ENCODE data around the gene NACAD. TPM values are rescaled to one million over a fixed set of nuclear protein-coding genes. Genes with fewer than 3 reads are reported as not detected.
A peak's percentile ranks its signal among the peaks of the same experiment; 100 is the strongest.

NACAD gene
- total RNA-seq, 1 experiment from 2014 or later = 1.0 TPM

DNA sequence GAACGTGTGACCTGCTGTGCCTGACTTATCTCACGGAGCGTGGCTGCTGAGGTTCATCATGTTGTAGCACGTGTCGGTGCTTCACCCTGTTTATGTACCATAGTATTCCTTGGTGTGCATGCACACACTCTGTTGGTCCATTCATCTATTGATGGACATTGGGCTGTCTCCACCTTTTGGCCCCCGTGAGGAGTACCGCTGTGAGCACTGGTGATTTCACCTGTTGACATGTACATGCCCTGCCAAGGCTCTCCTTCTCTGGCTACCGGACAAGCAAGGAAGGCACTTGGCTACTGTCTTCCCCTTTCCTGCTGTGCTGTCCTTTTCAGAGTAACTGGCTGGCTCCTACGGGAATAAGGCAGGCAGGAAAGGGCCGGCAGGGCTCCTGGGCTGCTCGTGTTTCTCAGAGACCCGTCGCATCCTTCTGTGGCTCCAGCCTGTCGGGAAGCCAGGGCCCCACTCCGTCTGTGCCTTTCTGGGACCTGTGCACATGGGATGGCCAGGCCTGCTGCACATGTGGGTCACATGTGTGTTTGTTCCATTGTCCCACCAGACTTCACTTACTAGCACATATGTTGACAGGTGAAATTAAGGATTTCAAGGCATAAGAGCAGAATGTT, 40.5 kb upstream of the NACAD start:
- Histone ChIP-seq H3K9me3 (no peaks in the 10 kb centered on the region), H3K27me3 (replicated peaks; ENCODE audit: control insufficient read depth, insufficient read depth, low read length) (no peaks in the 10 kb centered on the region), H3K36me3 (ENCODE audit: control insufficient read depth, insufficient read depth, low read length) (no peaks in the 10 kb centered on the region), H3K4me3 (ENCODE audit: low read depth, low read length) (no peak overlapping the region), H3K4me1 (no peaks in the 10 kb centered on the region)
- intact Hi-C loops (cut with micrococcal nuclease; ENCODE audit: unreplicated experiment) = no loop called here
- H3K27me3 Mint-ChIP-seq (ENCODE audit: insufficient read depth, unreplicated experiment) = peaks cover 12% of the 10 kb centered on the region
- BruUV-seq (replicated peaks) = no TSS peak
- peak in 1 of 2 experiments; percentile 18 for DNase-seq
- no peaks in the 10 kb centered on the region for H3K36me3 Mint-ChIP-seq (ENCODE audit: insufficient read depth, unreplicated experiment)
- POLR2A ChIA-PET = no interaction called here
- TF ChIP-seq, protein P1, sequence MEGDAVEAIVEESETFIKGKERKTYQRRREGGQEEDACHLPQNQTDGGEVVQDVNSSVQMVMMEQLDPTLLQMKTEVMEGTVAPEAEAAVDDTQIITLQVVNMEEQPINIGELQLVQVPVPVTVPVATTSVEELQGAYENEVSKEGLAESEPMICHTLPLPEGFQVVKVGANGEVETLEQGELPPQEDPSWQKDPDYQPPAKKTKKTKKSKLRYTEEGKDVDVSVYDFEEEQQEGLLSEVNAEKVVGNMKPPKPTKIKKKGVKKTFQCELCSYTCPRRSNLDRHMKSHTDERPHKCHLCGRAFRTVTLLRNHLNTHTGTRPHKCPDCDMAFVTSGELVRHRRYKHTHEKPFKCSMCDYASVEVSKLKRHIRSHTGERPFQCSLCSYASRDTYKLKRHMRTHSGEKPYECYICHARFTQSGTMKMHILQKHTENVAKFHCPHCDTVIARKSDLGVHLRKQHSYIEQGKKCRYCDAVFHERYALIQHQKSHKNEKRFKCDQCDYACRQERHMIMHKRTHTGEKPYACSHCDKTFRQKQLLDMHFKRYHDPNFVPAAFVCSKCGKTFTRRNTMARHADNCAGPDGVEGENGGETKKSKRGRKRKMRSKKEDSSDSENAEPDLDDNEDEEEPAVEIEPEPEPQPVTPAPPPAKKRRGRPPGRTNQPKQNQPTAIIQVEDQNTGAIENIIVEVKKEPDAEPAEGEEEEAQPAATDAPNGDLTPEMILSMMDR (IDR thresholded peaks at IDR 0.05; ENCODE audit: insufficient read depth in 1 of 2, low read depth in 1 of 2, low read length in 1 of 2, severe bottlenecking in 1 of 2, unreplicated experiment in 1 of 2) = no peak
- no peaks in the 10 kb centered on the region for H3K4me1 Mint-ChIP-seq (ENCODE audit: low read depth, unreplicated experiment)
- H3K9me3 Mint-ChIP-seq (ENCODE audit: unreplicated experiment) = no peaks in the 10 kb centered on the region
- CTCF ChIA-PET = no interaction called here
- no peak overlapping the region for H3K4me3 Mint-ChIP-seq (ENCODE audit: unreplicated experiment)
- no peak overlapping the region for H3K27ac Mint-ChIP-seq (ENCODE audit: unreplicated experiment)

DNA sequence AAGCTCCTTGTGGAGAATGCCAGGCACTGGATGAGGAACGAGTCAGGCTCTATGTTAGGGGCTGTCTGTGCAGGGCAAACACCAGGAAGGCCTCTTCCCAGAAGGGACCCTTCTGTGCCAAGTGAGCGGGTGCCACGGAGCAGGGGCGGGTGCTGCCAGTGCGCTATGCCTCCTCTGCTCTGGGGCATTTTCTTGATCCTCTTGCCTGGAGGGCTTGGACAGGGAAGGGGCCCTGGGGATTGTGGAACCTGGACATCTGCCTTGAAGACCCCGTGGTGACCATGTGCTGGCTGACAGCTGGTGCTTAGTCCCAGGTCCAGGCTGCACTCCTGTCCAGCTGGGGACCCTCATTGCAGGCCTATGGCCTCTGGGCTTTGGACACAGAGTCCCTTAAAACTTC, 38.2 kb upstream of the NACAD start:
- no peaks in the 10 kb centered on the region for H3K4me1 Mint-ChIP-seq (ENCODE audit: low read depth, unreplicated experiment)
- peaks cover 9% of the 10 kb centered on the region for H3K27me3 Mint-ChIP-seq (ENCODE audit: insufficient read depth, unreplicated experiment)
- ChIA-PET POLR2A (no interaction called here), CTCF (no interaction called here)
- no peak for DNase-seq
- TF ChIP-seq, protein P1 (IDR thresholded peaks at IDR 0.05; ENCODE audit: insufficient read depth in 1 of 2, low read depth in 1 of 2, low read length in 1 of 2, severe bottlenecking in 1 of 2, unreplicated experiment in 1 of 2) = no peak
- H3K4me3 ChIP-seq (ENCODE audit: low read depth, low read length) = no peak overlapping the region
- intact Hi-C loops (cut with micrococcal nuclease; ENCODE audit: unreplicated experiment) = no loop called here
- H3K27me3 ChIP-seq (replicated peaks; ENCODE audit: control insufficient read depth, insufficient read depth, low read length) = no peaks in the 10 kb centered on the region
- H3K9me3 Mint-ChIP-seq (ENCODE audit: unreplicated experiment) = no peaks in the 10 kb centered on the region
- H3K4me1 ChIP-seq = no peaks in the 10 kb centered on the region
- no peak overlapping the region for H3K4me3 Mint-ChIP-seq (ENCODE audit: unreplicated experiment)
- no peaks in the 10 kb centered on the region for H3K36me3 Mint-ChIP-seq (ENCODE audit: insufficient read depth, unreplicated experiment)
- H3K36me3 ChIP-seq (ENCODE audit: control insufficient read depth, insufficient read depth, low read length) = no peaks in the 10 kb centered on the region
- no TSS peak for BruUV-seq (replicated peaks)
- H3K9me3 ChIP-seq = no peaks in the 10 kb centered on the region
- no peak overlapping the region for H3K27ac Mint-ChIP-seq (ENCODE audit: unreplicated experiment)

DNA sequence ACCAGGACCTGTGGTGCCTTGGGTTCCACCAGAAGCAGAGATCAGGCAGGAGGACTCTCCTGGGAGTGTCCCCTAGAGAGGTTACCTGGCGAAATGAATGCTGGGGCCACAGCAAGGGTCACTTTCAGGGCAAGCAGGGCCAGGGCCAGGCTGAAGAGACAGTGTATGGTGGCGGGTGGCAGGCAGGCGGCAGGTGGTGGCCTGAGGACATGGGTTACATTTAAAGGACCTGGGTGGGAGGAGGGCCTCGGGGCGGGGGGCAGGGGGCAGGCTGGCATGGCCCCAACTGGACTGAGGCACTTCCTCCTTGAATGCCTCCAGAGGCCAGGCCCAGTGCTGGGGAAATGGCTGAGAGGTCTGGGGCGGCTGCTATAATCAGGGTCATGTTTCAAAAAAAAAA, 37.4 kb upstream of the NACAD start:
- intact Hi-C loops (cut with micrococcal nuclease; ENCODE audit: unreplicated experiment) = no loop called here
- Mint-ChIP-seq H3K27ac (ENCODE audit: unreplicated experiment) (no peak overlapping the region), H3K4me1 (ENCODE audit: low read depth, unreplicated experiment) (no peaks in the 10 kb centered on the region), H3K27me3 (ENCODE audit: insufficient read depth, unreplicated experiment) (peaks cover 9% of the 10 kb centered on the region), H3K9me3 (ENCODE audit: unreplicated experiment) (no peaks in the 10 kb centered on the region), H3K4me3 (ENCODE audit: unreplicated experiment) (no peak overlapping the region), H3K36me3 (ENCODE audit: insufficient read depth, unreplicated experiment) (no peaks in the 10 kb centered on the region)
- no peak overlapping the region for H3K4me3 ChIP-seq (ENCODE audit: low read depth, low read length)
- ChIA-PET POLR2A (no interaction called here), CTCF (no interaction called here)
- no peaks in the 10 kb centered on the region for H3K27me3 ChIP-seq (replicated peaks; ENCODE audit: control insufficient read depth, insufficient read depth, low read length)
- no peak for DNase-seq
- H3K9me3 ChIP-seq = no peaks in the 10 kb centered on the region
- no TSS peak for BruUV-seq (replicated peaks)
- H3K36me3 ChIP-seq (ENCODE audit: control insufficient read depth, insufficient read depth, low read length) = no peaks in the 10 kb centered on the region
- TF ChIP-seq, protein P1 (IDR thresholded peaks at IDR 0.05; ENCODE audit: insufficient read depth in 1 of 2, low read depth in 1 of 2, low read length in 1 of 2, severe bottlenecking in 1 of 2, unreplicated experiment in 1 of 2) = no peak
- H3K4me1 ChIP-seq = no peaks in the 10 kb centered on the region
